Measurements from ENCODE around the gene OSBPL10. TPM values are rescaled to one million over a fixed set of nuclear protein-coding genes. Genes with fewer than 3 reads are reported as not detected.

OSBPL10 gene
- total RNA-seq, 2 experiments from 2014 or later, result 65.7 to 170 TPM

DNA sequence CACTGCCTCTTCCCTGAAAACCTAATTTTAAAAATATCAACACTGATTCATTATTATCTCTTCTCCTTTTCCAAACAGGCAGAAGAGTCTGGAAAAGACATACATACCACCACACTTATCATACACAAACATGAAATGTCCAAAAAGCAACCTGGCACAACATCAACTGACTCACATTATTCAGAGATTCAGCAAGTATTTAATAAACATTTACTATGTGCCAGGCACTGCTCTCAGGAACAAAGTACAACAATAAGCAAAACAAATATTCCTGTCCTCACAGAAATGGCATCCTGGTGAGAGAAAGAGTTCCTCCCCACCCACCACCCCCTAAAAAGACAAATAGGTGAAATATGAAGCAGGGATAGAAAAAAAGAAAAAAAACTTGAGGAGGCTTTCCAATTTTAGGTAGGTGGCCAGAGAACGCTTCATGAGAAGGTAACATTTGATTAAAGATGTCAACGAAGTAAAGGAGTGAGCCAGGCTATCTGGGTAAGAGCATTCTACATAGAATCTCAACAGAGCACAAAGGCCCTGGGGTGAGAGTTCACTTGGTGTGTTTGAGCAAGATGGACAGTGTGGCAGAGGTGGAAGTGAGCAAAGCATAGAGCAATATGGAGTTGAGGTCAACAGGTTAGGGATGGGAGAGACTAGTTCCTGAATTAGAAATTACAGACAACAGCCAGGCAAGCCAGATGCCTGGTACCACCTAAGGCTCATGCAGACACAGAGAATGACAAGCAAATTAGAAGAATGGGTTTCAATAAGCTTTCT lies 141.7 kb downstream of the OSBPL10 start:
- Histone ChIP-seq H3K9me2 (ENCODE audit: insufficient read depth, low read length) (no peaks in the 10 kb centered on the region), H3K79me2 (ENCODE audit: insufficient read depth, low read depth, low read length) (peaks cover 99% of the 10 kb centered on the region), H3K27ac (ENCODE audit: low read depth, low read length, poor library complexity, severe bottlenecking) (no peak overlapping the region), H3K4me3 (ENCODE audit: low read depth, low read length, poor library complexity, severe bottlenecking) (no peak overlapping the region), H3K9me3 (ENCODE audit: low read length) (no peaks in the 10 kb centered on the region), H3K36me3 (ENCODE audit: insufficient read depth, low read length) (peaks cover 78% of the 10 kb centered on the region), H2AFZ (ENCODE audit: low read length) (no peak overlapping the region), H4K20me1 (ENCODE audit: insufficient read depth, low read length) (0 out of 2 replicates have a peak, but pooled peaks cover 5% of the 10 kb centered on the region), H3K4me2 (ENCODE audit: low read length) (no peak overlapping the region), H3K4me1 (ENCODE audit: insufficient read depth, low read length, poor library complexity, severe bottlenecking) (peaks cover 9% of the 10 kb centered on the region)
- ChIA-PET CTCF (ENCODE audit: unreplicated experiment) (no interaction called here), POLR2A (interaction anchor here (0.6 to 2.3 kb wide), 7 partner anchors 8 to 308 kb away, joined by 3 to 16 read pairs (median 3); no protein-coding TSS in a partner anchor)
- no peak for DNase-seq (ENCODE audit: low spot score)
- BruUV-seq (replicated peaks), result no TSS peak
- intact Hi-C loops (cut with micrococcal nuclease; ENCODE audit: unreplicated experiment), result no loop called here
- TF ChIP-seq, protein P1, sequence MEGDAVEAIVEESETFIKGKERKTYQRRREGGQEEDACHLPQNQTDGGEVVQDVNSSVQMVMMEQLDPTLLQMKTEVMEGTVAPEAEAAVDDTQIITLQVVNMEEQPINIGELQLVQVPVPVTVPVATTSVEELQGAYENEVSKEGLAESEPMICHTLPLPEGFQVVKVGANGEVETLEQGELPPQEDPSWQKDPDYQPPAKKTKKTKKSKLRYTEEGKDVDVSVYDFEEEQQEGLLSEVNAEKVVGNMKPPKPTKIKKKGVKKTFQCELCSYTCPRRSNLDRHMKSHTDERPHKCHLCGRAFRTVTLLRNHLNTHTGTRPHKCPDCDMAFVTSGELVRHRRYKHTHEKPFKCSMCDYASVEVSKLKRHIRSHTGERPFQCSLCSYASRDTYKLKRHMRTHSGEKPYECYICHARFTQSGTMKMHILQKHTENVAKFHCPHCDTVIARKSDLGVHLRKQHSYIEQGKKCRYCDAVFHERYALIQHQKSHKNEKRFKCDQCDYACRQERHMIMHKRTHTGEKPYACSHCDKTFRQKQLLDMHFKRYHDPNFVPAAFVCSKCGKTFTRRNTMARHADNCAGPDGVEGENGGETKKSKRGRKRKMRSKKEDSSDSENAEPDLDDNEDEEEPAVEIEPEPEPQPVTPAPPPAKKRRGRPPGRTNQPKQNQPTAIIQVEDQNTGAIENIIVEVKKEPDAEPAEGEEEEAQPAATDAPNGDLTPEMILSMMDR (conservative IDR thresholded peaks at IDR 0.05; ENCODE audit: low read length), result no peak
- no peak for TF ChIP-seq EZH2phosphoT487 (IDR thresholded peaks at IDR 0.05; ENCODE audit: borderline replicate concordance, low read depth, low read length)

DNA sequence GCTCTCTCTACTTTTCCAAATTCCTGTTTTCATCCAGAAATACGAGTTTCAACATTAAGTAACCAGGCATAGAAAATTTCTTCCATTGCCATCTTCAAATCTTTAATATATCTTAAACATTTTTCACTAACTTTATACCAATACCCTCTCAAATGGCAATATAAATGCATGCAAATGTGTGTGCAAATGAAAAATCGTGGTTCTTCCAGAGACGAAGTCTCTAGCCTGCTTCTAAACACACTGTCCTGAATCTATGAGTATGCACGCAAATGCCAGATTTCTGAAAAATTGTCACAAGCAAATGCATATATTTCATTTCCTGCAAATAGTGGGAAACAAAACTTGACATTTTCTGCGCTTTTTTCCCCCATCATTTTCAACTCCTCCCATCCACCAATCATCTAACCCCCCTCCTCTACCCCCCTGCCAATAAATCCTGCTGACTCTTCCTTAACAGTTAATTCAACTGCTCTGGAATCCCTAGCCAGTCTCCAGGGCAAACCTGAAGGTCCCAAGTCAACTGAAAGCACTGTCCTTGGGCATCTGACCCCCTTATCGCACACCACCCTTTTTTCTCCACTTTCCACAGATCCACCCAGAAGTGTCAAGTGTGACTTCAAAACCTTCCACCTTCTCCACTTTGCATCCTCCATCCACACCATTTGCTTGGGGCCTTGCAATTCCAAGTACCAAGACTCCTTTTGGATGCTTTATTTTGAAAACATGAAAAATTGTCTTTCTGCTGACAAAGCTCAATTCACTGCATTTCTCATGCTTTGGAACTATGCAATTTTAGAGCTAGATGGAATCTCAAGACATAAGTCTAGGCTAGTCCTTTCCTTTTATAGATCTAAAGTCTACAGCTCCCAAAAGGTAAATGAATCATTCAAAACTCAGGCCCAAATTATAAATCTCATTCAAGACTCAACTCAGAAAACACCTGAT lies 144.7 kb downstream of the OSBPL10 start:
- no peak overlapping the region for H2AFZ ChIP-seq (ENCODE audit: low read length)
- ChIA-PET POLR2A (interaction anchor here (0.6 to 2.3 kb wide), 4 partner anchors 10 to 55 kb away, joined by 3 to 16 read pairs (median 7); no protein-coding TSS in a partner anchor), CTCF (ENCODE audit: unreplicated experiment) (no interaction called here)
- H3K9me2 ChIP-seq (ENCODE audit: insufficient read depth, low read length), result no peaks in the 10 kb centered on the region
- intact Hi-C loops (cut with micrococcal nuclease; ENCODE audit: unreplicated experiment), result no loop called here
- no TSS peak for BruUV-seq (replicated peaks)
- H3K4me1 ChIP-seq (ENCODE audit: insufficient read depth, low read length, poor library complexity, severe bottlenecking), result no peaks in the 10 kb centered on the region
- DNase-seq (ENCODE audit: low spot score), result no peak
- no peaks in the 10 kb centered on the region for H3K9me3 ChIP-seq (ENCODE audit: low read length)
- TF ChIP-seq EZH2phosphoT487 (IDR thresholded peaks at IDR 0.05; ENCODE audit: borderline replicate concordance, low read depth, low read length), result no peak
- TF ChIP-seq, protein P1 (conservative IDR thresholded peaks at IDR 0.05; ENCODE audit: low read length), result no peak
- H3K4me2 ChIP-seq (ENCODE audit: low read length), result no peak overlapping the region
- H3K36me3 ChIP-seq (ENCODE audit: insufficient read depth, low read length), result peaks cover 72% of the 10 kb centered on the region
- no peak overlapping the region for H3K4me3 ChIP-seq (ENCODE audit: low read depth, low read length, poor library complexity, severe bottlenecking)
- peaks cover 99% of the 10 kb centered on the region for H3K79me2 ChIP-seq (ENCODE audit: insufficient read depth, low read depth, low read length)
- no peak overlapping the region for H3K27ac ChIP-seq (ENCODE audit: low read depth, low read length, poor library complexity, severe bottlenecking)
- peaks cover 15% of the 10 kb centered on the region; the same call in 1 of the 2 replicates for H4K20me1 ChIP-seq (ENCODE audit: insufficient read depth, low read length)
